UCSD-AML1 (cell line): ENCODE measurements around the gene TSPAN3.

Experiments
- DNase-seq: peaks from one replicate; lab custom pipeline; 2025; ENCODE audit not compliant: unreplicated experiment; lab: John Stamatoyannopoulos, UW

TSPAN3 gene

GRCh38 chr15:77024273-77025082 lies 46.4 kb downstream of the TSPAN3 start:
- peak; percentile 55 for DNase-seq

DNA sequence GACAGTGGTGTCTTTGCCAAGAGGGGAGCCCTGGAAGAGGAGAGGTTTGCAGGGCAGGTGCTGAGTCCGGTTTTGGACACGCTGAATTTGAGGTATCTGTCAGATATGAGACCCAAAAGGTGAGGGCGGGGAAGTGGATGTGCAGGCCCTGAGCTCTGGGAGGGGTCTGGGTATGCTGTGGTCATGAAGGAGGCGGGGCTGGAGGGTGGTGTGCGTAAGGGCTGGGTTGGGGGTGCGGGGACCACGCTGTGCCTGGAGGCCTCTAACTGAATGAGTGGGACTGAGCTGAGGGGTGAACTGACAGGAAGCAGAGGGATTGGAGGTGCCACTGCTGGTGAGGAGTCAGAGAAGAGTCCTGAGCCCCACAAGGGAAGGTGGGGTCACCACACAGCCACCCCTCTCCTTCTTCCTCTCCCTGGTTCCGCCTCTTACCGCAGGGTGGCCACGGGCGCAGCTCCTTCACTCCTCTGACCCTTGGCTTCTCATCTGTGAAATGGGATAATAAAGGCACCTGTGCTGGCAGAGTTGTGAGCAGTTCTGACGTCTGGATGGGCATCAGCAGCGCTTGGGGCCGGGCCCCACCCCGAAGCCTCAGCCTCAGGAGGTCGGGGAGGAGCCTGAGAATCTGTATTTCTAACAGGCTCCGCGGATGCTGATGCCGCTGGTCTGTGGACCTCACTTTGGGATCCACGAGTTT lies 47.2 kb downstream of the TSPAN3 start:
- DNase-seq: no peak

GRCh38 chr15:77022646-77023575 lies 48.0 kb downstream of the TSPAN3 start:
- DNase-seq: no peak

GRCh38 chr15:77021803-77022381 lies 49.0 kb downstream of the TSPAN3 start:
- DNase-seq: peak; percentile 30

GRCh38 chr15:77021088-77021481 lies 49.8 kb downstream of the TSPAN3 start:
- DNase-seq: no peak

DNA sequence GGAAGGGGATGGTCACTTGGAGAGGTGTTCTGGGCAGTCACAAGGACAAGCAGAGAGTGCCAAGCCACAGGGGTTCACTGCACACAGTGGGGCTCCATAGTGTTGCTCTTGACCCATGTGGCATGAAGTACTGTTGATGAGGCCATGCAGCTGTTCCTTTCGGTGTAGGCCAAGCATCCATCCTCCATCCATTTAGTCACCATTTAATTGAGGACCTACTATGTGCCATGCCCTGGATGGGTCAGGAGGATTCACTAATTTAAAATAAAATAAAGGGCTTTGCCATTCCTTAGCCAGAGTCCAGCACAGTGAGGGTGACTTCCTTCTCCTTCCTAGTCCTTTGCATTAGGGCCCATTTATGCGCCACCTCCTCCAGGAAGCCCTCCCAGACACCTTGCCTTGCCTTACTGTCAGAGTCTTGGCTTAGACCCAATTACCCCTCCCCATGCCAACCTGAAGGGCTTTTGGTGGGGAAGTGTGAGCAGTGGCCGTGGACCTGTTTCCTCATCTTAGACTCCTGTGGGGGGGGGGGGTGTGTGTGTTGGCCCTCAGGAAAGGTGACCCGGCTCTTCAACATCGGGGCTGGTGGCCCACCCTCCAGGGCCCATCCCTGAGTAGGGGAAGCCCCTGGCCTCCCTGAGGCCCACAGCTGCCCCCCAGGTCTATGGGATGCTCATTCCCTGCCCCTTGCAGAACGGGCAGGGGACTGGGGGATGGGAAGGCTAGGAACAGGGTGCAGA lies 50.4 kb downstream of the TSPAN3 start:
- no peak for DNase-seq

- no peak for DNase-seq
These were observed 51.2 kb downstream of the TSPAN3 start for GRCh38 chr15:77019521-77020331.

GRCh38 chr15:77018796-77019505 lies 52.0 kb downstream of the TSPAN3 start:
- DNase-seq: no peak

GRCh38 chr15:77017761-77018720 lies 52.9 kb downstream of the TSPAN3 start:
- no peak for DNase-seq

- DNase-seq: no peak
These were observed 53.7 kb downstream of the TSPAN3 start for GRCh38 chr15:77017091-77017660.

GRCh38 chr15:77016321-77016695 lies 54.6 kb downstream of the TSPAN3 start:
- DNase-seq: no peak

DNA sequence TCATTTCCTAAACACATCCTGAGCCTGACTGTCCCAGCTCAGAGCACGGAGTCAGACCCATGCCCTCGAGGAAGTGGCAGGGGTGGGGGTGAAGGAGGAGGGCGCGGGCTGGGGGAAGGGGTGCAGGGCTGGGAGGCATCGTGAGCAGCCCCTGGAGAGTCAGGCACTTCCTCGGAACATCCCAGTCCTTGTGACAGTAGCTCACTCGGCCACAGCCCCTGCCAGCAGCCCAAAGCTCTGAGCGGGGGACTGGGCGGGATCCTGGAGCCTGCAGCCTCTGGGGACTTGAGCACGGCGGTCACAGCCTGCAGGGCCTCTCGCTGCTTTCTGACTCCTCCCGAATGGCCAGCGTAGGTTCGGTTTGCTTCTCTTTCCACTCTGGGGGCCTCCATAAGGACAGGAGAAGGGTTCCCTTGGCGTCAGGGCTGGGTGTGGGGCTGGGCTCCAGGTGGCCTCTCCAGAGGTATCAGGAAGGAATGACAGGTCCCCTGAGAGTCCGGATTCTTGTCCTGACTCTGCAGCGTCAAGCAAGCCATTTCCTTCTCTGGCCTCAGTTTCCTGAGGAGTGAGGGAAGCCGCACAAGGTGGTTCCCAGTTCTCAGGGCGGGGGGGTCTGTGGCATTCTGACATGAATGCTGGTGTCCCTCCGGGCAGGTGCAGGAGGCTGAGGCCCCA lies 55.1 kb downstream of the TSPAN3 start:
- DNase-seq: peak; percentile 45

DNA sequence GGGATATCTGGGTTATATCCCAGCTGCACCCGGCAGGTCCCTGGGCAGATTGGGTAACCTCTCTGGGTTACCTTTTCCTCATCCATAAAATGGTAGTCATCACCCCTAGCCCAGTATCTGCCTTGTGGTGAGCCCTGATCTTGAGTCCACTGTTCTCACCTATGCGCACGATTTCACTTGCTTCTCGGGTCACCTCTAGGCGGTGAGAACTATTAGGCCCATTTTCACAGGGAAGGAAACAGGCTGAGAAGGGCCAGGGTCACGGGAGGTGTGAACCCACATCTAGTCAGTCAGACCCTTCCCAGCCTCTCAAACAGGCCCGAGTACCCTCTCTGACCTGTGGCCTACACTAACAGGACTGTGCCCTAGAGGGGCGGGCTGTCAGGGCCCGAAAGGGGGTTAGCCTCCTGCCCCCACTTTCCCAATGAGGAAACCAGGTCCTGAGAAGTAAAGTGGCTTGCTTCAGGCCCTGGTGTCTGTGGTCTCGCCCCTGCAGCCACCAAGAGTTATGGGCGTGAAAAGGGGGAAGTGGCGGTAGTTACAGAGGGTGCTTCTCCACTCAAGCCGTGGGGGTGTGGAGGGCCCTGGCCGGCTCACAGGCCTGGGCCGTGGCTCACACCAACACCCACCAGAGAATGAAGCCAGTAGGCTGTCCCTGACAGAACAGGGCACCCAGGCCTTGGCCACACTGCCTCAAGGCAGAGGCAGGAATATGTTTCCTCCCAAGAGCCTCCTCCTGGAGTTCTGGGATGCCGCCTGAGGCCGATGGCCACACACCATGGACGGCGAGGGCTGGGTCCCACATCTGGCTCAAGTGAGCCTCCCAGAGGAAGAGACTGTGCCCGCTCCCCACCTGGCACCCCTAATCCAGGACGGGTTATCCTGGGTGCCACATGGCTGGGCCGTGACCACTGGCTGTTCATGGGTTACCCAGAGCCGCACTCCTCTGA lies 56.5 kb downstream of the TSPAN3 start:
- peak; percentile 68 for DNase-seq

DNA sequence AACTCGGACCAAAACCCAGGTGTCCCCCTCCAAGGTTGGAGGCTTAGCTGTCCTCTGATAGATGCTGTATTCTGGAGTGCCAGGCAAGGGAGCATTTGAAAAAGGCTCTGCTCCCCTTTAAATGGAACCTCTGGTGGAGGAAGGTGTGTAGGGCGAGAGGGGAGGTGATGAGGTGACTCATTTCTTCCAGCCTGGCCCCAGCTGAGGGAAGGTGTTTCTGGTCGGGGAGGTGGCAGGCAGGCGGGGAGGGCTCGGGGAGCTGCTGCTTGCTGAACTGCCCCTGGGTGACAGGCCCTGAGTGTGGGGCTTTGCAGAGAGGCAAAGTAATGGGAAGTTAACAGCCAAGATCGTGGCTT lies 57.2 kb downstream of the TSPAN3 start:
- DNase-seq: peak; percentile 38

DNA sequence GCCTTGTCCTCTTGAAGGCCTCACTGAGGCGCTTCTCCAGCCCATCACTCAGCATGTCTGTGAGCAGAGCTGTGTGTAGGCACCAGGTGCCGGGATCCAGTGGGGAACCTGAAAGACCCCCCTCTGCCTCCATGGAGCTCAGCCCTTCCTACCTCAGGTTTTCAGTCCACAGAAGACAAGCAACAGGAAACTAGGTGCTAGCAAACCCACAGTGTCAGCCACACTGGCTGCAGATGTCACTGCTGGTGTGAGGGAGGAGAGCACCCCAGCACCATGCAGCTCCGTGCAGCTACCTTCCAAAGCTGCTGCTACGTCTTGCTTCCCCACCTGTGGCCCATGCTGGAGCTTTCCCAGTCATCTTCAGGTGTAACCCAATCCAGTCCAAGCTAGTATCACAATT lies 58.0 kb downstream of the TSPAN3 start:
- no peak for DNase-seq
